H1 (cell line): ENCODE data around the gene GH1. TPM values are rescaled to one million over a fixed set of nuclear protein-coding genes. Genes with fewer than 3 reads are reported as not detected.

Source experiments
- CTCF ChIA-PET: fragments of 300-600 bp; sonication (Branson Sonifier 250); formaldehyde crosslinking; loops from one replicate; lab custom pipeline; 2021; ENCODE audit not compliant: partially characterized antibody; lab: Charles Lee
- POLR2A ChIA-PET: fragments of 300-600 bp; sonication (Branson Sonifier 250); formaldehyde crosslinking; loops from one replicate; lab custom pipeline; 2021; ENCODE audit warnings: inconsistent platforms; ENCODE audit not compliant: partially characterized antibody; lab: Charles Lee
- DNase-seq, 2 experiments: peaks; one replicate each; pipeline versions ENCODE4 v3.0.0 to v3.0.0-alpha.2; 2010 to 2022; ENCODE audit warnings: low spot score in 2 of 2, low read depth in 1 of 2, mixed read lengths in 1 of 2
- FAIRE-seq: peaks from 2 replicates; lab custom pipeline; 2011; peaks lifted over from hg19 to GRCh38; lab: Jason Lieb, UNC
- H2AFZ ChIP-seq: 2 replicates; pipeline ENCODE4 v1.8.1; 2012; ENCODE audit warnings: low read length, inconsistent platforms
- H2AK5ac ChIP-seq: 2 replicates; pipeline ENCODE4 v1.6.1; 2013; ENCODE audit warnings: low read depth, low read length
- H2BK120ac ChIP-seq: replicated peaks from 2 replicates; pipeline ENCODE3; 2013; ENCODE audit warnings: low read depth, low read length, inconsistent platforms
- H2BK12ac ChIP-seq: 2 replicates; pipeline ENCODE4 v1.6.1; 2013; ENCODE audit warnings: low read depth, low read length
- H2BK15ac ChIP-seq: 2 replicates; pipeline ENCODE4 v1.6.1; 2013; ENCODE audit warnings: low read length
- H2BK20ac ChIP-seq: 2 replicates; pipeline ENCODE4 v1.6.1; 2013; ENCODE audit warnings: low read length
- H2BK5ac ChIP-seq: 2 replicates; pipeline ENCODE4 v1.6.1; 2013; ENCODE audit warnings: low read depth, low read length
- H3K14ac ChIP-seq: 2 replicates; pipeline ENCODE4 v1.6.1; 2013; ENCODE audit warnings: inconsistent platforms; ENCODE audit not compliant: insufficient read length
- H3K18ac ChIP-seq: 2 replicates; pipeline ENCODE4 v1.6.1; 2013; ENCODE audit warnings: low read length; ENCODE audit errors: extremely low read depth
- H3K23ac ChIP-seq: 2 replicates; pipeline ENCODE4 v1.6.1; 2013; ENCODE audit warnings: inconsistent platforms; ENCODE audit not compliant: insufficient read length
- H3K23me2 ChIP-seq: 2 replicates; pipeline ENCODE4 v1.6.1; 2013; ENCODE audit warnings: low read depth, low read length
- H3K27ac ChIP-seq: 2 replicates; pipeline ENCODE4 v1.6.1; 2011; ENCODE audit warnings: low read depth, low read length, inconsistent platforms
- H3K27me3 ChIP-seq, 4 experiments: replicated peaks in 1 of 4; 1 replicate in 1 of 4; 2 replicates in 3 of 4; pipeline versions ENCODE4 v1.6.1 to v1.8.1; 2011 to 2013; ENCODE audit warnings: low read length in 3 of 4, mild to moderate bottlenecking in 3 of 4, inconsistent platforms in 2 of 4, mixed read lengths in 2 of 4, moderate library complexity in 1 of 4; ENCODE audit not compliant: control insufficient read depth in 3 of 4, insufficient read depth in 3 of 4; ENCODE audit errors: extremely low read depth in 1 of 4
- H3K36me3 ChIP-seq, 4 experiments: 2 replicates each; pipeline versions ENCODE4 v1.6.1 to v1.8.1; 2011 to 2013; ENCODE audit warnings: mild to moderate bottlenecking in 4 of 4, low read length in 3 of 4, moderate library complexity in 2 of 4, control low read depth in 1 of 4, inconsistent platforms in 1 of 4; ENCODE audit not compliant: insufficient read depth in 4 of 4, control insufficient read depth in 2 of 4
- H3K4ac ChIP-seq: replicated peaks from 2 replicates; pipeline ENCODE3; 2013; ENCODE audit warnings: low read length, low read depth, mixed read lengths, inconsistent platforms; ENCODE audit not compliant: insufficient read length
- H3K4me1 ChIP-seq, 4 experiments: replicated peaks in 1 of 4; 1 replicate in 1 of 4; 2 replicates in 3 of 4; pipeline versions ENCODE4 v1.6.1 to v1.8.1; 2011 to 2013; ENCODE audit warnings: low read length in 3 of 4, inconsistent platforms in 2 of 4, mixed read lengths in 1 of 4; ENCODE audit not compliant: insufficient read depth in 4 of 4, control insufficient read depth in 3 of 4
- H3K4me2 ChIP-seq, 2 experiments: 2 replicates each; pipeline versions ENCODE4 v1.6.1 to v1.8.1; 2011 to 2013; ENCODE audit warnings: low read depth in 2 of 2, low read length in 2 of 2, control low read depth in 1 of 2, inconsistent platforms in 1 of 2, mild to moderate bottlenecking in 1 of 2; ENCODE audit not compliant: insufficient read depth in 1 of 2
- H3K4me3 ChIP-seq, 4 experiments: fragments of 200-600, 300-600 bp in 1 of 4; sonication (generic), shearing (Covaris generic), sonication (Bioruptor Twin) in 1 of 4; 2 replicates each; pipeline versions ENCODE4 v1.5.1 to v1.8.1; 2011 to 2016; ENCODE audit warnings: low read length in 4 of 4, low read depth in 3 of 4, control low read depth in 2 of 4, inconsistent platforms in 2 of 4, mild to moderate bottlenecking in 2 of 4, mixed read lengths in 1 of 4, moderate library complexity in 1 of 4; ENCODE audit not compliant: insufficient read depth in 2 of 4; ENCODE audit errors: extremely low read depth in 1 of 4
- H3K56ac ChIP-seq: replicated peaks from 2 replicates; pipeline ENCODE3; 2013; ENCODE audit warnings: low read depth, mild to moderate bottlenecking, mixed read lengths, low read length, inconsistent platforms; ENCODE audit not compliant: insufficient read length
- H3K79me1 ChIP-seq: 2 replicates; pipeline ENCODE4 v1.6.1; 2013; ENCODE audit warnings: low read depth, low read length, control low read depth
- H3K79me2 ChIP-seq, 2 experiments: 2 replicates each; pipeline versions ENCODE4 v1.6.1 to v1.8.1; 2012 to 2013; ENCODE audit warnings: low read length in 2 of 2, mild to moderate bottlenecking in 2 of 2, inconsistent platforms in 1 of 2; ENCODE audit not compliant: insufficient read depth in 2 of 2, control insufficient read depth in 1 of 2
- H3K9ac ChIP-seq, 4 experiments: replicated peaks in 1 of 4; 1 replicate in 1 of 4; 2 replicates in 3 of 4; pipeline versions ENCODE4 v1.6.1 to v1.8.1; 2011 to 2013; ENCODE audit warnings: low read depth in 3 of 4, low read length in 3 of 4, control low read depth in 2 of 4, mild to moderate bottlenecking in 2 of 4, moderate library complexity in 2 of 4, inconsistent platforms in 1 of 4; ENCODE audit errors: extremely low read depth in 1 of 4
- H3K9me3 ChIP-seq, 2 experiments: 2 replicates each; pipeline versions ENCODE4 v1.6.1 to v1.8.1; 2012 to 2013; ENCODE audit warnings: mild to moderate bottlenecking in 2 of 2, moderate library complexity in 2 of 2, control low read depth in 1 of 2, inconsistent platforms in 1 of 2, low read depth in 1 of 2, low read length in 1 of 2, mixed read lengths in 1 of 2; ENCODE audit not compliant: insufficient read depth in 2 of 2
- H4K20me1 ChIP-seq, 2 experiments: replicated peaks in 1 of 2; 2 replicates each; pipeline versions ENCODE3 to v1.8.1; 2011 to 2013; ENCODE audit warnings: inconsistent platforms in 2 of 2, low read length in 2 of 2, mild to moderate bottlenecking in 1 of 2; ENCODE audit not compliant: insufficient read depth in 2 of 2, control insufficient read depth in 1 of 2
- H4K5ac ChIP-seq: 2 replicates; pipeline ENCODE4 v1.6.1; 2013; ENCODE audit warnings: low read length, low read depth, mixed read lengths, inconsistent platforms; ENCODE audit not compliant: insufficient read length
- H4K8ac ChIP-seq: 2 replicates; pipeline ENCODE4 v1.8.0; 2013; ENCODE audit warnings: mild to moderate bottlenecking, moderate library complexity, low read length, inconsistent platforms; ENCODE audit not compliant: insufficient read depth; ENCODE audit errors: extremely low read depth
- H4K91ac ChIP-seq: replicated peaks from 2 replicates; pipeline ENCODE3; 2013; ENCODE audit warnings: low read length, mixed read lengths, inconsistent platforms; ENCODE audit not compliant: insufficient read length
- PHF8 ChIP-seq: fragments of 200-600 bp; sonication (generic); conservative IDR thresholded peaks from 2 replicates; pipeline ENCODE4 v1.7.1; 2012; ENCODE audit warnings: low read depth, mild to moderate bottlenecking, inconsistent platforms, low read length, moderate library complexity
- TEAD4 ChIP-seq: IDR thresholded peaks from 2 replicates; pipeline ENCODE4 v1.6.1; 2012; ENCODE audit warnings: low read depth, low read length, inconsistent platforms, mixed read lengths
- YY1 ChIP-seq: IDR thresholded peaks from 2 replicates; pipeline ENCODE4 v1.6.1; 2011; ENCODE audit warnings: low read depth, mild to moderate bottlenecking, low read length
- ZNF274 ChIP-seq: IDR thresholded peaks from 2 replicates; pipeline ENCODE4 v1.7.0; 2012; ENCODE audit warnings: low read length, borderline replicate concordance; ENCODE audit errors: extremely low read depth
- WGBS, 2 experiments: shearing (Covaris generic) in 1 of 2; methylation state at CpG; one replicate each; pipeline versions ENCODE4 v1.1.6 to v1.1.7; 2013 to 2015; ENCODE audit warnings: low lambda C conversion rate in 2 of 2, mixed read lengths in 2 of 2, inconsistent platforms in 1 of 2, low coverage in 1 of 2, missing lambda C conversion rate in 1 of 2; ENCODE audit not compliant: insufficient replicate concordance in 2 of 2, insufficient coverage in 1 of 2, insufficient read length in 1 of 2; ENCODE audit errors: extremely low coverage in 1 of 2, missing lambda C conversion rate in 1 of 2; 5-methylcytosine and 5-hydroxymethylcytosine counted together
- polyA plus RNA-seq, 7 experiments: library from polyadenylated mRNA; depleted of rRNA in 3 of 7; stranded (reverse) in 5 of 7; unstranded in 2 of 7; fragments of >200 nt in 5 of 7; fragments of 200-250 nt in 2 of 7; gene quantifications; 1 replicate in 5 of 7; 2 replicates in 1 of 7; 4 replicates in 1 of 7; pipeline versions ENCODE4 v1.2.1 to v1.2.3, GENCODE V29; 2011 to 2013; ENCODE audit warnings: missing spikeins in 2 of 7, mixed read lengths in 2 of 7
- total RNA-seq: library from RNA; stranded (reverse); fragmentation: NEBNext Ultra II Directional; extraction: Animal tissue kit (Norgen Biotek cat#: 25700); gene quantifications from 2 replicates; pipeline ENCODE4 v1.2.1, GENCODE V29; 2021

GH1 gene
- total and polyA plus RNA-seq, 2 of the 8 experiments (the other 6 are each of a cell fraction or from before 2014, with no cell fraction given), result 0.41 TPM; not detected in 1

- Histone ChIP-seq H3K14ac (no peak overlapping the region), H4K20me1 (peaks cover 0 to 9% of the 10 kb centered on the region in 2 experiments)
- TF ChIP-seq TEAD4 (no peak), ZNF274 (no peak), PHF8 (no peak), YY1 (no peak)
- TF ChIP-seq, all 59 proteins: peak for 0
- ChIA-PET POLR2A (interaction anchor here (0.9 to 1.1 kb wide), 2 partner anchors 9 to 10 kb away, joined by 3 read pairs; no protein-coding TSS in a partner anchor), CTCF (interaction anchor here (0.6 to 14.4 kb wide), 11 partner anchors 10 to 124 kb away, joined by 3 to 270 read pairs (median 4); partner anchors contain the start of genes CSHL1, GH1, GH2 and ICAM2)
- Histone ChIP-seq H4K91ac (no peak overlapping the region), H4K8ac (no peak overlapping the region), H4K5ac (no peak overlapping the region), H2BK12ac (no peak overlapping the region), H3K4ac (no peak overlapping the region), H2AFZ (no peak overlapping the region), H2BK20ac (no peak overlapping the region), H3K4me3 (no peak overlapping the region), H3K23me2 (peaks cover 8% of the 10 kb centered on the region), H3K79me1 (0 out of 2 replicates have a peak, but pooled peaks cover 2% of the 10 kb centered on the region), H3K18ac (no peak overlapping the region), H2BK15ac (no peak overlapping the region), H3K56ac (no peak overlapping the region), H3K23ac (no peak overlapping the region), H3K9me3 (no peaks in the 10 kb centered on the region), H3K4me1 (peaks cover 0 to 10% (median 5%) of the 10 kb centered on the region in 4 experiments; a peak in 6 of 7 replicates), H3K27ac (no peak overlapping the region), H2BK5ac (no peak overlapping the region), H2BK120ac (no peak overlapping the region), H3K4me2 (no peak overlapping the region), H2AK5ac (no peak overlapping the region), H3K36me3 (peaks cover 0 to 3% (median 0%) of the 10 kb centered on the region in 4 experiments; a peak in 1 of 8 replicates), H3K27me3 (no peaks in the 10 kb centered on the region), H3K9ac (no peak overlapping the region), H3K79me2 (no peaks in the 10 kb centered on the region)
- FAIRE-seq (no peak), DNase-seq (no peak)
- 82% methylated on average over 5 of the region's 5 CpGs; no CpG with 5 or more reads in 1 of the 2 experiments for WGBS, 2 experiments
These were observed 37.8 kb upstream of the GH1 start for GRCh38 chr17:63956296-63956920.
